RWPE1 (cell line): ENCODE results near the gene SERPINA5.

Experiments used
- CTCF ChIA-PET: fragments of 350-600 bp; sonication (Branson Sonifier 250); formaldehyde crosslinking; extraction: SDS; loops from one replicate; lab custom pipeline; 2021; lab: Yijun Ruan, JAX
- POLR2A ChIA-PET: fragments of 400-600 bp; formaldehyde crosslinking; extraction: SDS; loops from one replicate; lab custom pipeline; 2020; ENCODE audit warnings: antibody characterized with exemption; ENCODE audit not compliant: low non-redundant PET; lab: Yijun Ruan, JAX
- DNase-seq: peaks from one replicate; pipeline ENCODE4 v3.0.0; 2012; ENCODE audit warnings: low spot score
- H3K27ac ChIP-seq: fragments of 450-650 bp; 2 replicates; pipeline ENCODE4 v1.5.1; 2017
- CTCF ChIP-seq: fragments of 450-650 bp; conservative IDR thresholded peaks from 2 replicates; pipeline ENCODE4 v1.5.1; 2017; ENCODE audit warnings: low read depth, mild to moderate bottlenecking

The SERPINA5 gene

GRCh38 chr14:94630396-94630795, 49.2 kb downstream of the SERPINA5 start:
- TF ChIP-seq CTCF = no peak
- no peak overlapping the region for H3K27ac ChIP-seq
- DNase-seq = no peak
- CTCF ChIA-PET = no interaction called here
- POLR2A ChIA-PET = no interaction called here

- no peak for DNase-seq
- H3K27ac ChIP-seq = no peak overlapping the region
- POLR2A ChIA-PET = no interaction called here
- CTCF ChIA-PET = no interaction called here
- TF ChIP-seq CTCF = no peak
Observed at GRCh38 chr14:94631050-94631449, 49.8 kb downstream of the SERPINA5 start.

- H3K27ac ChIP-seq = no peak overlapping the region
- TF ChIP-seq CTCF = no peak
- DNase-seq = no peak
- ChIA-PET CTCF (no interaction called here), POLR2A (no interaction called here)
Observed at GRCh38 chr14:94631536-94632304, 50.5 kb downstream of the SERPINA5 start.

GRCh38 chr14:94632305-94632590, 51.0 kb downstream of the SERPINA5 start:
- DNase-seq = no peak
- CTCF ChIA-PET = no interaction called here
- POLR2A ChIA-PET = no interaction called here
- H3K27ac ChIP-seq = no peak overlapping the region
- no peak for TF ChIP-seq CTCF

- H3K27ac ChIP-seq = no peak overlapping the region
- POLR2A ChIA-PET = no interaction called here
- TF ChIP-seq CTCF = no peak
- CTCF ChIA-PET = no interaction called here
- DNase-seq = no peak
Observed at GRCh38 chr14:94633121-94633520, 51.9 kb downstream of the SERPINA5 start.

- ChIA-PET POLR2A (no interaction called here), CTCF (no interaction called here)
- no peak overlapping the region for H3K27ac ChIP-seq
- no peak for TF ChIP-seq CTCF
- DNase-seq = no peak
Observed at GRCh38 chr14:94635154-94635553, 53.9 kb downstream of the SERPINA5 start.
